WTC11 (cell line): ENCODE measurements around the gene LYPD1. TPM values are rescaled to one million over a fixed set of nuclear protein-coding genes. Genes with fewer than 3 reads are reported as not detected.
A peak's percentile ranks its signal among the peaks of the same experiment; 100 is the strongest.

ENCODE experiments used
- ATAC-seq: fragments of 200-7000 bp; cut with Tn5 transposase; 2 replicates; pipeline ENCODE4 v1.10.0; 2021; ENCODE audit warnings: mild to moderate bottlenecking, moderate library complexity
- CTCF ChIA-PET: fragments of 300-600 bp; sonication (Branson Sonifier 250); formaldehyde crosslinking; loops from one replicate; lab custom pipeline; 2021; ENCODE audit warnings: antibody characterized with exemption; lab: Charles Lee
- POLR2A ChIA-PET: fragments of 350-600 bp; sonication (Branson Sonifier 250); formaldehyde crosslinking; loops from one replicate; lab custom pipeline; 2021; ENCODE audit warnings: antibody characterized with exemption; lab: Charles Lee
- DNase-seq: peaks from one replicate; pipeline ENCODE4 v3.0.0; 2021; ENCODE audit warnings: low spot score
- H3K27ac Mint-ChIP-seq: 2 replicates; pipeline ENCODE4 v1.8.0; 2021; ENCODE audit warnings: mixed read lengths
- H3K27me3 Mint-ChIP-seq: 2 replicates; pipeline ENCODE4 v1.8.0; 2021; ENCODE audit warnings: low read depth, mild to moderate bottlenecking, moderate library complexity, mixed read lengths
- H3K36me3 Mint-ChIP-seq: 2 replicates; pipeline ENCODE4 v1.8.0; 2021; ENCODE audit warnings: mixed read lengths
- H3K4me1 Mint-ChIP-seq: 2 replicates; pipeline ENCODE4 v1.8.0; 2022; ENCODE audit warnings: mixed read lengths
- H3K4me3 Mint-ChIP-seq: 2 replicates; pipeline ENCODE4 v1.8.0; 2021; ENCODE audit warnings: mild to moderate bottlenecking, moderate library complexity, mixed read lengths
- H3K9me3 Mint-ChIP-seq: 2 replicates; pipeline ENCODE4 v1.8.0; 2021; ENCODE audit warnings: mixed read lengths
- CREB1 ChIP-seq: sonication (generic); formaldehyde crosslinking; IDR thresholded peaks from 2 replicates; pipeline ENCODE4 v1.8.0; 2023; ENCODE audit warnings: mild to moderate bottlenecking, missing genetic modification reagents
- GABPB1 ChIP-seq: sonication (generic); formaldehyde crosslinking; IDR thresholded peaks from 2 replicates; pipeline ENCODE4 v1.8.1; 2023; ENCODE audit warnings: mild to moderate bottlenecking, missing genetic modification reagents
- JUN ChIP-seq: sonication (generic); formaldehyde crosslinking; IDR thresholded peaks from 2 replicates; pipeline ENCODE4 v1.8.0; 2023; ENCODE audit warnings: mild to moderate bottlenecking, missing genetic modification reagents
- OVOL2 ChIP-seq: fragments of 250-450 bp; sonication (Bioruptor Pico); IDR thresholded peaks from 2 replicates; pipeline ENCODE4 v1.9.0; 2021; ENCODE audit warnings: mild to moderate bottlenecking, borderline replicate concordance
- RORB ChIP-seq: fragments of 250-450 bp; sonication (Bioruptor Pico); IDR thresholded peaks from 2 replicates; pipeline ENCODE4 v1.9.0; 2021; ENCODE audit warnings: mild to moderate bottlenecking
- ZNF138 ChIP-seq: sonication (generic); formaldehyde crosslinking; conservative IDR thresholded peaks from 2 replicates; pipeline ENCODE4 v1.8.1; 2022; ENCODE audit warnings: mild to moderate bottlenecking, moderate library complexity, missing genetic modification reagents
- ZNF219 ChIP-seq: sonication (generic); formaldehyde crosslinking; IDR thresholded peaks from 2 replicates; pipeline ENCODE4 v1.8.0; 2023; ENCODE audit warnings: missing genetic modification reagents, mild to moderate bottlenecking, borderline replicate concordance
- ZNF317 ChIP-seq: sonication (generic); formaldehyde crosslinking; IDR thresholded peaks from 2 replicates; pipeline ENCODE4 v1.8.1; 2023; ENCODE audit warnings: low read depth, mild to moderate bottlenecking, moderate library complexity, missing genetic modification reagents, borderline replicate concordance
- ZNF416 ChIP-seq: fragments of 250-450 bp; sonication (Bioruptor Pico); IDR thresholded peaks from 2 replicates; pipeline ENCODE4 v1.9.0; 2021; ENCODE audit warnings: mild to moderate bottlenecking, inconsistent platforms
- total RNA-seq: library from RNA; stranded (reverse); gene quantifications from 3 replicates; pipeline ENCODE4 v1.2.3, GENCODE V29; 2021
- TF ChIP-seq, protein P1 (sequence below): fragments of 250-450 bp; sonication (Bioruptor Pico); IDR thresholded peaks from 2 replicates; pipeline ENCODE4 v2.1.2; 2022; ENCODE audit warnings: mild to moderate bottlenecking, moderate library complexity
- TF ChIP-seq, protein P2 (sequence below): sonication (generic); formaldehyde crosslinking; IDR thresholded peaks from 2 replicates; pipeline ENCODE4 v1.8.1; 2023; ENCODE audit warnings: mild to moderate bottlenecking, missing genetic modification reagents
- TF ChIP-seq, protein P3 (sequence below): fragments of 200-600 bp; IDR thresholded peaks from 2 replicates; pipeline ENCODE4 v1.8.0; 2022; ENCODE audit warnings: antibody characterized with exemption
- TF ChIP-seq, protein P4 (sequence below): sonication (generic); formaldehyde crosslinking; conservative IDR thresholded peaks from 2 replicates; pipeline ENCODE4 v1.8.1; 2022; ENCODE audit warnings: mild to moderate bottlenecking, missing genetic modification reagents
- TF ChIP-seq, protein P5 (sequence below): fragments of 250-450 bp; sonication (Bioruptor Pico); conservative IDR thresholded peaks from 2 replicates; pipeline ENCODE4 v1.9.0; 2021; ENCODE audit warnings: mild to moderate bottlenecking
- TF ChIP-seq, protein P6 (sequence below): sonication (generic); formaldehyde crosslinking; IDR thresholded peaks from 2 replicates; pipeline ENCODE4 v1.8.0; 2022; ENCODE audit warnings: mild to moderate bottlenecking, missing genetic modification reagents
- TF ChIP-seq, protein P7 (sequence below): sonication (generic); formaldehyde crosslinking; IDR thresholded peaks from 2 replicates; pipeline ENCODE4 v1.8.1; 2023; ENCODE audit warnings: mild to moderate bottlenecking, missing genetic modification reagents, moderate library complexity

The LYPD1 gene
- total RNA-seq, 1 experiment from 2014 or later, result 2.8 TPM

DNA sequence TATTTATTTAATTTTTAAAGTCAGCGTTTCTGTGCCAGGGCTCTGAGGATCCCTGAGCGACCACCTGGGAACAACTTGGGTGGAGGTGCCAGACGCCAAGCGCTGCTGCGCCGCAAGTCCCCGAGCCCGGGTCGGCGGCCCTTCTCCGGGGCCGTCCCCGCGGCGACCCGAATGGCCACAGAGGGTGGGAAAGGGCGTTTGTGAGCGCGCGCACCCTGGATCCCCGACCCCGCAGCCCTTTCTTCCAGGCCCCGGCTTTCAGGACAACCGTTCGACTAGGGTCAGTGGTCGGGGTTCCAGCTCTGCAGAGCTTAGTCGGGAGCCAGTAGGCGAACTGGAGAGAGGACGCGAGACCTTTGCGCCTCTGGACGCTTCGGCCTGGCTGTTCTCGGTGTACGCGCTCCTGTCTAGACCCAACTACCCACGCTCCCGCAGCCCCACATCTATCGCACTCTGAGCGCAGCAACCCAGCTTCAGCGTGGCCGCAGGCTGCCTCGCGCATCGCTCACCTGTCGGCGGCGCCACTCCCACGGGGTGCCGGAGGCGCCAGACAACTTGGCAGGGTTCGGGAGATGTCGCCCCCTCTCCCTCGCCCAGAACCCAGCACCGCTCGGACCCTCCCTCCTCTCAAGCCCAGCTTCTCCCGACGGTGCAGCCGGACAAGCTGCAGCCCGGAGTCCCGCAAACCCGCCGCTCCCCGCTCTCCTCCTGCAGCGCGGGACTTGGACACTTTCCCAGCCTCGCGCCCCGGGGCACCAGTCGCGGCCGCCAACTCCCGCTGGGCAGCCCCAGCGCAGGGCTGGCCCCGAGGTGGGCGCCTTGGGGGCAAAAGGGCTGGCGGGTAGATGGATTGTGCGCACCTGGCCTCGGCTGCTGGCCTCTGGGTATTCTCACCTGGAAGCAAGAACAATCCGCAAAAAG, 758 bp downstream of the LYPD1 start (continued):
- TF ChIP-seq, protein P1, sequence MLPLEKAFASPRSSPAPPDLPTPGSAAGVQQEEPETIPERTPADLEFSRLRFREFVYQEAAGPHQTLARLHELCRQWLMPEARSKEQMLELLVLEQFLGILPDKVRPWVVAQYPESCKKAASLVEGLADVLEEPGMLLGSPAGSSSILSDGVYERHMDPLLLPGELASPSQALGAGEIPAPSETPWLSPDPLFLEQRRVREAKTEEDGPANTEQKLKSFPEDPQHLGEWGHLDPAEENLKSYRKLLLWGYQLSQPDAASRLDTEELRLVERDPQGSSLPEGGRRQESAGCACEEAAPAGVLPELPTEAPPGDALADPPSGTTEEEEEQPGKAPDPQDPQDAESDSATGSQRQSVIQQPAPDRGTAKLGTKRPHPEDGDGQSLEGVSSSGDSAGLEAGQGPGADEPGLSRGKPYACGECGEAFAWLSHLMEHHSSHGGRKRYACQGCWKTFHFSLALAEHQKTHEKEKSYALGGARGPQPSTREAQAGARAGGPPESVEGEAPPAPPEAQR (CRISPR knock-in tag), result no peak
- TF ChIP-seq, protein P2, sequence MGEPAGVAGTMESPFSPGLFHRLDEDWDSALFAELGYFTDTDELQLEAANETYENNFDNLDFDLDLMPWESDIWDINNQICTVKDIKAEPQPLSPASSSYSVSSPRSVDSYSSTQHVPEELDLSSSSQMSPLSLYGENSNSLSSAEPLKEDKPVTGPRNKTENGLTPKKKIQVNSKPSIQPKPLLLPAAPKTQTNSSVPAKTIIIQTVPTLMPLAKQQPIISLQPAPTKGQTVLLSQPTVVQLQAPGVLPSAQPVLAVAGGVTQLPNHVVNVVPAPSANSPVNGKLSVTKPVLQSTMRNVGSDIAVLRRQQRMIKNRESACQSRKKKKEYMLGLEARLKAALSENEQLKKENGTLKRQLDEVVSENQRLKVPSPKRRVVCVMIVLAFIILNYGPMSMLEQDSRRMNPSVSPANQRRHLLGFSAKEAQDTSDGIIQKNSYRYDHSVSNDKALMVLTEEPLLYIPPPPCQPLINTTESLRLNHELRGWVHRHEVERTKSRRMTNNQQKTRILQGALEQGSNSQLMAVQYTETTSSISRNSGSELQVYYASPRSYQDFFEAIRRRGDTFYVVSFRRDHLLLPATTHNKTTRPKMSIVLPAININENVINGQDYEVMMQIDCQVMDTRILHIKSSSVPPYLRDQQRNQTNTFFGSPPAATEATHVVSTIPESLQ, result no peak

DNA sequence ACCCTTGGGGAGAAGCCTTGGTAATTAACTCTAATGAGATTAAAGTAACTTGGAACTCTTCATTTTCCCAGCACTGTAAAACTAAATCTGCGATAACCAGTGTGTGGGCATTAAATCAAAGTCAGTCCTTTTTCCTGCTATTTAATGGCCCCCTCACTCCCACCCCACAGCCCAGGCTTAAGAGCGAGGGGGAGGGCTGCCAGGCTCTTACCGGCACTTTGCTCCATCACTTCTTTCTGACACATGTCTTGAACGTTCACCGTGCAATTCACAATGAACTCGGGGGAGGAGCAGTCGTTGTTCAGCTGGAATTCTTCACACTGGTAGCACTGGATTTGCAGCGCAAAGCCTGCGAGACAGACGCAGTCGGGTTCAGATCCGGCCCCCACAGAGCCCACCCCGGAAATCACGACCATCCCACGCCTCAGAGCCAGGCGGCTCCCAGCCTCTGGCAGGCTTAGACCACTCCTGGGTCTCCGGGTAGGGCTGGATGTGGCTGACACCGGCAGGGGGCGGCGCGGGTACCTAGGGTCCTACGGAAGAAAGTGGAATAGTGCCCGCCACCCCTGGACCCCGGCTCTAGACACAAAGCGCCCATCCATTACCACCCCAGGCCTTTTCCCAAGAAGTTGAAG, 1.7 kb downstream of the LYPD1 start:
- CTCF ChIA-PET, result interaction anchor here (0.6 to 3.1 kb wide), 12 partner anchors 9 to 503 kb away, joined by 3 to 22 read pairs (median 5); no protein-coding TSS in a partner anchor
- Mint-ChIP-seq H3K36me3 (no peaks in the 10 kb centered on the region), H3K27me3 (peaks cover 75% of the 10 kb centered on the region)
- TF ChIP-seq, protein P3, sequence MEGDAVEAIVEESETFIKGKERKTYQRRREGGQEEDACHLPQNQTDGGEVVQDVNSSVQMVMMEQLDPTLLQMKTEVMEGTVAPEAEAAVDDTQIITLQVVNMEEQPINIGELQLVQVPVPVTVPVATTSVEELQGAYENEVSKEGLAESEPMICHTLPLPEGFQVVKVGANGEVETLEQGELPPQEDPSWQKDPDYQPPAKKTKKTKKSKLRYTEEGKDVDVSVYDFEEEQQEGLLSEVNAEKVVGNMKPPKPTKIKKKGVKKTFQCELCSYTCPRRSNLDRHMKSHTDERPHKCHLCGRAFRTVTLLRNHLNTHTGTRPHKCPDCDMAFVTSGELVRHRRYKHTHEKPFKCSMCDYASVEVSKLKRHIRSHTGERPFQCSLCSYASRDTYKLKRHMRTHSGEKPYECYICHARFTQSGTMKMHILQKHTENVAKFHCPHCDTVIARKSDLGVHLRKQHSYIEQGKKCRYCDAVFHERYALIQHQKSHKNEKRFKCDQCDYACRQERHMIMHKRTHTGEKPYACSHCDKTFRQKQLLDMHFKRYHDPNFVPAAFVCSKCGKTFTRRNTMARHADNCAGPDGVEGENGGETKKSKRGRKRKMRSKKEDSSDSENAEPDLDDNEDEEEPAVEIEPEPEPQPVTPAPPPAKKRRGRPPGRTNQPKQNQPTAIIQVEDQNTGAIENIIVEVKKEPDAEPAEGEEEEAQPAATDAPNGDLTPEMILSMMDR, result peak; percentile 21; the same call in 1 of the 2 replicates
- no peak for TF ChIP-seq JUN (CRISPR knock-in tag)
- TF ChIP-seq, all 79 proteins: peak for 1
- ATAC-seq (peak; percentile 35), DNase-seq (peak; percentile 67)
- Mint-ChIP-seq H3K4me3 (peak overlapping the region; percentile 82), H3K9me3 (no peaks in the 10 kb centered on the region), H3K4me1 (peaks cover 24% of the 10 kb centered on the region), H3K27ac (no peak overlapping the region)
- POLR2A ChIA-PET, result no interaction called here

DNA sequence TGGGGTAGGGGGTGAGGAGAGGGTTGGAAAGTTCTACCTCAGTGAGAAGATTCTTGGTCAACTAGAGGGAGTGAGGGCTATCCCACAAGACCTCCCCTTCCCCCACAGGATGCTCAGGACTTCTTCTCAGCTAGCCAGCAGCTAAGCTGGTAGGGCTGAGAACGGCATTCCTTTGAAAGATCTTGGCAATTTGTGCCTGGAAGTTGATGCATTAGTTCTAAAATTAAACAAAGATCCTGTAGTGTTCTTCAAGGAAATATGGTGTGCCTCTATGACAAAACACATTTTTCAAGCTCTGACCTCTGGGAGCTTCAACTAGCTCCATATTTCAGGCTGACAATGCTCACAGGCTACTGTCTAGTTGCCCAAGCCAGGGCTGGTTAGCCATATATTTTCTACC, 2.3 kb downstream of the LYPD1 start:
- TF ChIP-seq GABPB1 (CRISPR knock-in tag) (no peak), ZNF416 (no peak), ZNF219 (no peak), ZNF138 (no peak), CREB1 (no peak), RORB (CRISPR knock-in tag) (no peak), OVOL2 (CRISPR knock-in tag) (no peak), ZNF317 (CRISPR knock-in tag) (no peak)
- TF ChIP-seq, protein P4, sequence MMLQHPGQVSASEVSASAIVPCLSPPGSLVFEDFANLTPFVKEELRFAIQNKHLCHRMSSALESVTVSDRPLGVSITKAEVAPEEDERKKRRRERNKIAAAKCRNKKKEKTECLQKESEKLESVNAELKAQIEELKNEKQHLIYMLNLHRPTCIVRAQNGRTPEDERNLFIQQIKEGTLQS (CRISPR knock-in tag), result no peak
- TF ChIP-seq, protein P5, sequence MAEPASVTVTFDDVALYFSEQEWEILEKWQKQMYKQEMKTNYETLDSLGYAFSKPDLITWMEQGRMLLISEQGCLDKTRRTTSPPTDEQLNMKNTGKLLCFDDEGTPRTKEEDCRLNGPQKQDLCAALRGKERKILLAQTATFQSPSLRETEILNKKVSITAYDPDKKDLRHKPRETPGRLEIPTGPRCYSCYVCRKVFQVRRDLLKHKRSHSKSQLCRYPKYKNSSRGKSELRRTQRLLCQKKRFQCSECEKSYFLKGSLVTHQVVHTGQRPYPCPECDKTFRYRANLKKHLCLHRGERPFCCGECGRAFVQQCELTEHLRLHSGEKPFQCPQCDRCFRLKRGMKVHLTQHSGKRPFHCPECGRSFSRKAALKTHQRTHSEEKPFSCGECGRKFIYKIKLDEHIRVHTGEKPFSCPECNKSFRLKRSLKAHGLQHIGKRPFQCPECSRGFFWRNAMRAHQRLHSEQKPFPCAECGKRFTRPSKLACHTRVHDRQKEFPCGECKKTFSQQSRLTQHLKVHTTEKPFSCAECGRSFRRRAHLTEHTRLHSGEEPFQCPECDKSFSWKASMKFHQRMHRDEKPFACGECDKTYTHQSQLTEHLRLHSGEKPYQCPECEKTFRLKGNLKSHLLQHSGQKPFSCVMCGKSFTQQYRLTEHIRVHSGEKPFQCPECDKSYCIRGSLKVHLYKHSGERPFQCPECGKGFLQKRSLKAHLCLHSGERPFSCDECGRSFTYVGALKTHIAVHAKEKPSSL, result no peak
- TF ChIP-seq, protein P6, sequence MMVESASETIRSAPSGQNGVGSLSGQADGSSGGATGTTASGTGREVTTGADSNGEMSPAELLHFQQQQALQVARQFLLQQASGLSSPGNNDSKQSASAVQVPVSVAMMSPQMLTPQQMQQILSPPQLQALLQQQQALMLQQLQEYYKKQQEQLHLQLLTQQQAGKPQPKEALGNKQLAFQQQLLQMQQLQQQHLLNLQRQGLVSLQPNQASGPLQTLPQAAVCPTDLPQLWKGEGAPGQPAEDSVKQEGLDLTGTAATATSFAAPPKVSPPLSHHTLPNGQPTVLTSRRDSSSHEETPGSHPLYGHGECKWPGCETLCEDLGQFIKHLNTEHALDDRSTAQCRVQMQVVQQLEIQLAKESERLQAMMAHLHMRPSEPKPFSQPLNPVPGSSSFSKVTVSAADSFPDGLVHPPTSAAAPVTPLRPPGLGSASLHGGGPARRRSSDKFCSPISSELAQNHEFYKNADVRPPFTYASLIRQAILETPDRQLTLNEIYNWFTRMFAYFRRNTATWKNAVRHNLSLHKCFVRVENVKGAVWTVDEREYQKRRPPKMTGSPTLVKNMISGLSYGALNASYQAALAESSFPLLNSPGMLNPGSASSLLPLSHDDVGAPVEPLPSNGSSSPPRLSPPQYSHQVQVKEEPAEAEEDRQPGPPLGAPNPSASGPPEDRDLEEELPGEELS (CRISPR knock-in tag), result no peak
- TF ChIP-seq, protein P7, sequence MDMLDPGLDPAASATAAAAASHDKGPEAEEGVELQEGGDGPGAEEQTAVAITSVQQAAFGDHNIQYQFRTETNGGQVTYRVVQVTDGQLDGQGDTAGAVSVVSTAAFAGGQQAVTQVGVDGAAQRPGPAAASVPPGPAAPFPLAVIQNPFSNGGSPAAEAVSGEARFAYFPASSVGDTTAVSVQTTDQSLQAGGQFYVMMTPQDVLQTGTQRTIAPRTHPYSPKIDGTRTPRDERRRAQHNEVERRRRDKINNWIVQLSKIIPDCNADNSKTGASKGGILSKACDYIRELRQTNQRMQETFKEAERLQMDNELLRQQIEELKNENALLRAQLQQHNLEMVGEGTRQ (CRISPR knock-in tag), result no peak
- Mint-ChIP-seq H3K4me1 (peaks cover 26% of the 10 kb centered on the region), H3K27ac (no peak overlapping the region), H3K9me3 (no peaks in the 10 kb centered on the region), H3K4me3 (peak overlapping the region; percentile 82), H3K36me3 (no peaks in the 10 kb centered on the region), H3K27me3 (peaks cover 69% of the 10 kb centered on the region)
- ChIA-PET CTCF (interaction anchor here (1.0 to 1.2 kb wide), 3 partner anchors 17 to 244 kb away, joined by 4 to 8 read pairs (median 4); no protein-coding TSS in a partner anchor), POLR2A (no interaction called here)
- ATAC-seq, result no peak
- DNase-seq, result no peak
